GM18508 (cell line): ENCODE measurements around the gene ABCC10.
"Not testable (repeated sequence)": the region's sequence is repeated elsewhere in the genome, so short reads cannot be mapped to it uniquely, and the experiment has no call there.

Source experiments
- ATAC-seq: cut with Tn5 transposase; IDR thresholded peaks from one replicate; pipeline ENCODE4 v1.9.1; 2021; ENCODE audit warnings: moderate number of reproducible peaks; ENCODE audit not compliant: insufficient read depth, unreplicated experiment

Gene ABCC10

DNA sequence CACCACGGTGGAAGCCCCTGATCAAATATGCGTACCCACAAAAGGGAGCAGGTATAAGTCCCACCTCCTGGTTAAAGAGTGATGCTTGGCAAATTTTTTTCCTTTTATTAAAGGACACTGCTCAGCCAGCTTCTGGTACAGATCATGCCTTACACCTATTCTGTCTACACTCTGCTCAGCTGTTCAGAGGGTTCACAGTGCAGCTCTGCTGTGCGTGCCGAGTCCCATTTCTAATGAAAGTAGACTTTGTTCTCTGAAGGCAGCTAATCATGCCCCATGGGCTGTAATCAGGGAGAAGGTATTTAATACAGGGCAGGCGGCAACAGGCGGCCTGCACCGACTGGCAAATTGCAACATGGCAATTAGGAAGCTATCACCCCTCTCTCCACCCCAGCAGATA lies 66.5 kb downstream of the ABCC10 start:
- ATAC-seq = no peak

DNA sequence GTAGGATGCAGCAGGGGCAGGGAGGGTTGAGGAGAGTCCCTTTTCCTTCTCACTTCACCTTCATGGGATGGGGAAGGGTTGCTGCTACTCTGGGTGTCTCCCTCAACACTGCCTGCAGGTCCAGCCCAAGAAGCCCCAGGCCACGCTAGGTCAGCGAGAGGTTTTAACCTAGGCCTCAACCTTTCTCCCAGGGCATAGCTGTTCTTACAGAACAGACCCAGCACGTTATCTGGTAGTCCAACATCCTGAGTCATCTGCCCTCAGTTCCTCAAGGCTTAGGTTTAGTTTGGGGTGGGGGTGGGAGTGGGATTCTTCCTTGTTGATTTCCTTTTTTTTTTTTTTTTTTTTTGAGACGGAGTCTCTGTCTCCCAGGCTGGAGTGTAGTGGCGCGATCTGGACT lies 67.0 kb downstream of the ABCC10 start:
- ATAC-seq = no peak

DNA sequence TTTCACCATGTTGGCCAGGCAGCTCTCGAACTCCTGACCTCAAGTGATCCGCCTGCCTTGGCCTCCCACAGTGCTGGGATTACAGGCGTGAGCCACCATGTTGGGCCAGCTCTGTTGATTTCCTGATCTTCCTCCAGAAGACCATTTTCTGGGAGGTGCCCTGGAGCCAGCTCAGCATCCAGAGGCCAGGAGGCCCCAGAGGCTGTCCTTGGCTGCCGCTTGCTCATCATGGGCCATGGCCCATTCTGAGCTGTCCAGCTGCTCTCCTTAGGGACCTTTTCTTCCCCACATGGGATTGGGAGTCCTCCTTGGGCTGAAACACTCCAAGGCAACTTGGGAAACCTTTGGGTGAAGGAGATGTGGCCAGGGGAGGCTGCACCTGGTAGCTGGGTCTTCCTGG lies 67.4 kb downstream of the ABCC10 start:
- ATAC-seq = no peak

DNA sequence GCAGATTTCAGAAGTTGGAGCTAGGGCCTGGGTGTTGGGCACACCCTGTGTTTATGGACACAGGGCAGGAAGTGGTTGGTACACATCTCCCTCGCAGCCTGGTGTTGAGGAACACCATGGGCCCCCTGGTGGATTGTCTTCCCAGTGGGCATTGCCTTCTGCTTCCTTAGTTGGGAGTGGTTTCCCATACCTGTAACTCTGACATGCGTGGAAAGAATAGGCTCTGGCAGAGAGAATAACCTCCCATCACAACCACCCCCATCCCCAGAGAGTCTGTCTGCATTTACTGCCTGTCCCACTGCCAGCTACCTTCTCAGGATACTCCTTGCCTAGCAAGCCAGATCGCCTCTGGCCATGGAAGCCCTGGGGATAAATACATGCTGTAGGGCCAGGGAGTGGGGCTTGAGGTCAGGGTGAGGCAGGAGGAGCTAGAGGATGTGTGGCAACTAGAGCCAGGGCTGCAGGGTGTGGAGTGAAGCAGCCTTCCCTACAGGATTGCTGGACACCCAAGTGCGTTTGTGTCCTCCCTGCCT lies 68.1 kb downstream of the ABCC10 start:
- no peak for ATAC-seq

DNA sequence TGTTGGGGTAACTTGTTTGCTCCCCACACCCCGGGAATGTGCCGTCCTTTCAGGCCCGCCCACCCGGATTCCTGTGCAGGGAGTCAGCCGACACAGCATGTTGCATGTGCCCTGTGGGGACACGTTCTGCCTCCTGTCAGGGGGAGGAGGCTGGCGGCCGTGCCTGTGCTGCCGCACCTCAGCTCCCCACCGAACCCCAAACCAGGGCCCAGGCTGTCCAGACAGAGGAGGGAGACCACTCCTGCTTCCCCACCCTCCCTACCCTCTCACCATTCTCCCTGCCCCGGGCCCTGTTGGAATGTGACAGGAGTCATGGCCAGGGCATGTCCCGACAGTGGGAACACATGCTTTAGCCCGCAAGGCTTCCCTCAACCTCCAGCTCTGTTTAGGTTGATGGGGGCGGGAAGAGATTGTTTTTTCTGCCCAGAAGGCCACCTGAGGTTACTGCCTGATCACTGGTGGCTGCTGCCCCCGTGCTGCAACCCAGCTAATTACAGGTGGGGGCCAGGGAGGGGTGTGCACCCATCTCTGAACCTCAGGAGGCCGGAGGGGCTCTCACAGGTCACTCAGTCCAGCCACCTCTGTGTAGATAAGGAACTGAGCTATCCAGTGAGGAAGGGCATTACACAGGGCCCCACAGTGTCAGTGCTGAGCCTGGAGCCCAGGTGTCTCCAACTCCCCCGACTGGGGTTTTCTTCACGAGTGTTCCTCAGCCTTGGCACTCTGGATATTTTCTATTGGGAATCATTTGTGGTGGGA lies 69.2 kb downstream of the ABCC10 start:
- ATAC-seq = no peak

DNA sequence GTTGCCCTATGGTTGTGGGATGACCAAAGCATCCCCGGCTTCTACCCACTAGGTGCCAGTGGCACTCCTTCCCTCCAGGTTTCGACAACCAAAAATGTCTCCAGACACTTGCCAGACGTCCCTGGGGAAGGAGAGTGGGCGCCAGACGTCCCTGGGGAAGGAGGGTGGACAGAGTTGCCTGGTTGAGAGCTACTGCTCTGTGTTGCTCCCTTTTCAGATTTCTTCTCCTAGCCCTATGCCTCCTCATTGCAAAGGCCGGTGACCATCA lies 69.7 kb downstream of the ABCC10 start:
- ATAC-seq = no peak

DNA sequence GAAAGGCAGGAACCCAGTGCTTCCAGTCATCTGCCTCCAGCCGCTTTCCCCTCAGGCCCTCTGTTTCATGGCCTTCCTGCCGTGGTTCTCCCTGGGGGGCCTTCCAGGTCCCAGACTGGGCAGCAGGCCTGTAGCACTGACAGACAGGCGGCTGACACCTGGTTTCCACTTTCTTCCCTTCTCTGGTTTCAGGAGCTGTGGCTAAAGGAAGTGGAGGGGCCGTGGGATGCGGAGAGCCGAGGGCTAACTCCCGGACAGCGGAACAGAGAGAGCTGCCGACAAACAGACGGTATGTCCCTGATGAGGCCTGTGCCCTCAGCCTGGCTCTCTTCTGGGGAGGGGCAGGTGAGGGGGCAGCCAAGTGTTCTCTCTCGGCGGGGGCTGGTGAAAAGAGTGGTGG lies 70.3 kb downstream of the ABCC10 start:
- no peak for ATAC-seq

DNA sequence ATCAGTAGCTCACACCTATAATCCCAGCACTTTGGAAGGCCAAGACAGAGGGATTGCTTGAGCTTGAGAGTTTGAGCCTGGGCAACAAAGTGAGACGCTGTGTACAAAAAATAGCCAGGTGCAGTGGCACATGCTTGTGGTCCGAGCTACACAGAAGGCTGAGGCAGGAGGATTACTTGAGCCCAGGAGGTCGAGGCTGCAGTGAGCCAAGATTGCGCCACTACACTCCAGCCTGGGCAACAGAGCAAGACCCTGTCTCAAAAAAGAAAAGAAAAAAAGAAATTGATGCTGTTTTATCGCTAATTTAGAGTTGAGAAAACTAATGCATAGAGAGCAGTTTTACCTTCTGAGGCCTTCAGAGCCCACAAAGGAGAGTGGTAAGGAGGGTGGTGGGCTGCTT lies 71.0 kb downstream of the ABCC10 start:
- not testable (repeated sequence) for ATAC-seq

DNA sequence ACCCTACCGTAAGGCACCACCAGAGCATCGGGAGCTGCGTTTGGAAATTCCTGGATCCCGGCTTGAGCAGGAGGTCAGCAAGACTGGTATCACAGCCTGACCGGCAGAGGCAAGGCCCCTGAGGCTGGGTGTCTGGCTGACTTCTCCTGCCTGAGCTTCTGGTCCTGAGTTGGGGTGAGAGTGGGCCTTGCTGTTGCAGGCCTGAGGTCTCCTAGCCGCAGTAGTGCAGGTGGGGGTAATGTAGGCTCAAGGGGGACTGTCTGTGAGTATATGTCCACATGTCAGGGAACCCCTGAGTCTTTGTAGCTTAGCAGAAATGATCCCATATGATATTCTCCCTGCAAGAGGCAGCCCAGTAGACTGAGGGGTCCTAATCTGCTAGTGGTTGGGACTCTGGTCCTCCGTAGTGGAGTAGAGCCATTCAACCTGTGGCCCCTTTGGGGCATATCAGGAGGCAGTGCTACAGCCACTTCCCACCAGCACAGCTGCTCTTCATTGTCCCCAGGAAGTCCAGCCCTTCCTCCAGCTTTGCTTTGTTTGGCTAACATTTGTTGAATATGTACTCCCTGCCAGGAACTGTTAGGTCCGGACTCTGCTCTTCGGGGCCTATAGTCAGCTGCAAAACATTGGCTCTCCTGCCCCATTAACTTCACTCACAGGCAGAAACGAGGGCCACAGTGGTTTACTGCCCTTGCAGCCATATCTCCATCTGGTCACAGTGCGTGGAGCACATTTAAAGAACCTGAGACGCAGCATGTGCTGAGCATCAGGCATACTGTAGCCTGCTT lies 71.9 kb downstream of the ABCC10 start:
- ATAC-seq = no peak
